GM12801 (cell line): ENCODE results near the gene TTC34.

Source experiments
- TF ChIP-seq, protein P1 (sequence below): IDR thresholded peaks from one replicate; pipeline ENCODE4 v1.5.1; 2011; ENCODE audit warnings: control low read depth; ENCODE audit not compliant: insufficient read length; ENCODE audit errors: extremely low read depth

Gene TTC34

DNA sequence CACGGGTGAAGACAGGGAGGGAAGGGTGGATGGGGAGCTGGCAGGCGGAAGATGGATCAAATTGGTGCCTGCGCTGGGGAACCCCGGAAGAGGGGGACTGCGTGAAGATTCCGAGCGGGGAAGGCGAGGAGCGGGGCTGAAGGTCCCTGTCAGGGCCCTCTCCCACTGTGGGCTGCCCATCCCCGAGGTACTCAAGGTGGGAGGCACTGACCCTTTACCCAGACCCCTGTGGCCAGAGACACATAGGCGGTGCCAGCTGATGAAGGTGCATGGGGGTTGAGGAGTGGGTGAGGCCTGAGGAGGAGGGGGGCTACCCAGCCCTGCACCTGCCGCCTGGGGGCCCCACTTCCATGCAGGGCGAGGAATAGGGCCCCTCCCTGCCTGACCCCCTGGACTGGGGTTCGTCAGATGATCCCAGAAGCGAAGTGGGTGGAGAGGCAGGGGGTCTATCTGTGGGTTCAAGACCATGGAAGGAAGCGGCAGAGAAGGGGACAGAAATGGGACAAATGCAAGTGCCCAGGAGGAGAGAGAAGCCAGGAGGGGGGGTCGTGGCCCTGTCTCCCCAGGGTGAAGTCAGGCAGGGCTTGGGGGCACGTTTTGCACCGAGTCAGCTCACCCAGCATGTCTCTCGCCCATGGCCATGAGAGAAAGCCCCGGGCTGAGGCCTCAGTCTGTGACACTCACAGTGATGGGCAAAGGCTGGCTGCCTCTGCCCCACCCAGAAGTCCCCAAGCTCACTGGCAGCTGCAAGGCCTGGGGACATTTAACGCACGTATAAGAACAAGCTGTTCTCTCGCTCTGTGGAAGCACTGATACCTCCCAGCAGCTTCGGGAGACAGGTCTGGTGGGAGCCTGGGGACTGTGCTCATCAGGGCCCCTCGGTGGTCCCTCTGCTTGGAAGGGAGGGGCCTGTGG, 161.6 kb downstream of the TTC34 start:
- TF ChIP-seq, protein P1, sequence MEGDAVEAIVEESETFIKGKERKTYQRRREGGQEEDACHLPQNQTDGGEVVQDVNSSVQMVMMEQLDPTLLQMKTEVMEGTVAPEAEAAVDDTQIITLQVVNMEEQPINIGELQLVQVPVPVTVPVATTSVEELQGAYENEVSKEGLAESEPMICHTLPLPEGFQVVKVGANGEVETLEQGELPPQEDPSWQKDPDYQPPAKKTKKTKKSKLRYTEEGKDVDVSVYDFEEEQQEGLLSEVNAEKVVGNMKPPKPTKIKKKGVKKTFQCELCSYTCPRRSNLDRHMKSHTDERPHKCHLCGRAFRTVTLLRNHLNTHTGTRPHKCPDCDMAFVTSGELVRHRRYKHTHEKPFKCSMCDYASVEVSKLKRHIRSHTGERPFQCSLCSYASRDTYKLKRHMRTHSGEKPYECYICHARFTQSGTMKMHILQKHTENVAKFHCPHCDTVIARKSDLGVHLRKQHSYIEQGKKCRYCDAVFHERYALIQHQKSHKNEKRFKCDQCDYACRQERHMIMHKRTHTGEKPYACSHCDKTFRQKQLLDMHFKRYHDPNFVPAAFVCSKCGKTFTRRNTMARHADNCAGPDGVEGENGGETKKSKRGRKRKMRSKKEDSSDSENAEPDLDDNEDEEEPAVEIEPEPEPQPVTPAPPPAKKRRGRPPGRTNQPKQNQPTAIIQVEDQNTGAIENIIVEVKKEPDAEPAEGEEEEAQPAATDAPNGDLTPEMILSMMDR, result no peak

DNA sequence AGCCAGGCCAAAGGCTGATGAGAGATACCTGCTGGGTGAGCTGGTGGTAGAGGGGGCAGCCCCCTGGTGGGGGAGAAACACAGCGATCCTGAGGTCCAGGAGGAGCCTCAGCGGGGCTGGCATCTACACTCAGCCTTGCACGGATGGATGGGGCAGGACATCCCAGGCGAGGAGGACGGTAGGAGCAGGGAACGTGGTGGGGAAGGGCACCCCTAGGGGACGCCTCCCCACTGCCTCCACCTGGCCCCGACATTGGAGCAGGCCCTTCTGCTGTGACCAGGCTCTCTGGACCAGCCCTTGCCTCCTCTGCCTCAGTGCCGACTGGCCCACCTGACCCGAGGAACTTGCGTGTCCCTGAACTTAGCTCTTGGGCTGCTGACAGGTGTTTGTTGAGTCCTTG, 162.3 kb downstream of the TTC34 start:
- TF ChIP-seq, protein P1, result no peak

DNA sequence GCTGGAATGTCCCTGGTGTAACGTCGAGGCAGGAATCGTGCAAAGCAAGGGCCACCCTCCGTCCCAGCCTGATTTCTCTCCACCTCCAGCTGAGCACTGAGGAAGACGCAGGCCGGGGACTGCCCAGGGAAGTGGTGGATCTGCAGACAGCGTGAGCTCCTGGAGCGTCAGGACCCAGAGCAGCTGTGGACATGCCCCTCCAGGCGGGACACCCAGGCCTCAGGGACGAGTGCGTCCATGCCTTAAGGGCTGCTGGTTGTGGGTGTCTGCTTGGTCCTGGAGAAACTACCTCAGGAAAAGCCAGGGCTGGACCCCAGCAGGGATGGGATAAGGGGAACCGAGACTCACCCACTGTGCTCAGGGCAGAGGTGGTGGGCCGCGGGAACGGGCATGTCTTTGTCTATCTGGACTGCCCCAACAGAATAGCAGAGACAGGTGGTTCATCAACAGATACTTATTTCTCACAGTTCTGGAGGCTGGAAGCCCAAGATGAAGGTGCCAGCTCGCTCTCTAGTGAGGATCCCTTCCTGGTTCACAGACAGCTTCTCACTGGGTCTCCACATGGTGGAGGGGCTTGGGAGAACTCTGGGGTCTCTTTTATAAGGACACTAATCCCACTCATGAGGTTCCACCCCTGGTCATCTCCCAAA, 162.9 kb downstream of the TTC34 start:
- TF ChIP-seq, protein P1, result no peak

DNA sequence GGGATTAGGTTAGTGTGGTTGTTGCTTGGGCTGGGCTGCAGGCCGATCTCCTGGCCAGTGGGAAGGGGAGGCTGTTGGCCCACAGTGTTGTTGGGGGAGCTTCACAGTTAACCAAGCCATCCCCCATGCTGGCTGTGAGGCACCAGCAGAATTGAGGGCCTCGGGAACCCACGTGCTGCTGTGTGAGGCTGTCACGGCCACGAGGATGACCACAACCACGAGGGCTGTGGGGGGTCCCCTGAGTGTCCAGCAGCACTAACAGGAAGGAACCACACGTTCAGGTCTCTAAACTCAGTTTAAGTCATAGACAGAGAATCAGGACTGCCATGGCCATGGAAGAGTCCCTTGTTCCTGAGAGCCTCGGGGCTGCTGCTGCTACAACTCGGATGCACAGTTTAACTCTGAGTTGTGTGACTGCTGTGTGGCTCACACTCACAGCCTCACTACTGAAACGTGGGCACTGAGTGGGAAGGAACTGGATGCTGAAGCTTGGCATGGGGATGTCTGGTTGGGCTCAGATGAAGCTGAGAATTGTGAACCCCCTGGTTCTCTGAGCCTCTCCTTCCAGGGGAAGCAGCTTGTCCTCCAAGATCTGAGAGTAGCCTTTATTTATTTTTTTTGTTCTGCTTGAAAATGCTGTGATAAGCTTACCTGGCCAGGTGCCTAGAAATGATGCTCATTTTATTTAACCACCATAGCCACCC, 163.9 kb downstream of the TTC34 start:
- TF ChIP-seq, protein P1, result no peak

DNA sequence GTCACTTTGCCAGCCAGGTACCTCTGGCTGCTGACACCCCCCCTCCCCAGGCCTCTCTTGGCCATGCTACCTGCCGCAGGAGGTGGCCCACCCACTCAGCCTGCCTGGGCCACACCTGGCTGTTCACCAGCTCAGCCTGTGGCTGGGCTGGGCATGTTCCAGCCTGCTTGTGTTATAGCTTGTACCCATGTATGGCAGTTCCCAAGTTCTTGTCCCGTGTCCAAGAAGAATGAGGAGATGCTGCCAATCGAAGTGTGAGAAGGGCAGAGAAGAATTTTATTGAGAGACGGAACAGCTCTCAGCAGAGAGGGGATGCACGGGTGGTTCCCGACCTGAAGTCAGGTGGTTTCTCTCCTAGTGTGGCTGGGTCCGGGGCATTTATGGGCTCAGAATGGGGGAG, 164.8 kb downstream of the TTC34 start:
- TF ChIP-seq, protein P1, result no peak

DNA sequence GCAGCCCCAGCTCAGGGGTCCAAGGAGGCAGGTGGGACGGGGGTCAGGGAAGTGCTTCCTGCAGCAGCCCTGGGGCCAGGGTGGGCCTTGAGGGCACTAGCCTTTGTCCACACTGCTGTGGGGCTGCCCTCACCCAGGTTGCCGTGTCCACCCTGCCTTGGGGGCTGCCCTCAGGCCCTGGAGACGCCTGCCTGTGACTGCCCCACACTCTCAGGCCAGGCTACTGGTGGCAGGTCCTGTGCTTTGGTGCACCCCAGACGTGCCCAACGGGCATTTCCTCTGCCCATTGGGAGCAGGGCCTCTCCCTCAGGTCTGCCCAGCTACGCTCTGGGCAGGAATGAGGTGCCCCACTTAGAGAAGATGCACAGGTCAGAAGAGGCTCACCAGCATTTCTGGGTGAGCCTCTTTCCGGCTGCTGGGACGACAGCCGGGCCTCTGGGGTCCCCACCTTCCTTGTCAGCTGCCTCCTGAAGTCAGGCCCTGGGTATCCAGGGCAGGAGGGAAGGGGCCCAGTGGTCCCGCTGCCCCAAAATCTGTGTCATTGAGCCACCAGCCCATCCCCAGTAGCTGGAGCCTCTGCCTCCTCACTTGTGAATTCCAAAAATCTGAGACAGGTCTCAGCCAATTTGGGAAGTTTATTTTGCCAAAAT, 166.0 kb downstream of the TTC34 start:
- TF ChIP-seq, protein P1, result no peak

DNA sequence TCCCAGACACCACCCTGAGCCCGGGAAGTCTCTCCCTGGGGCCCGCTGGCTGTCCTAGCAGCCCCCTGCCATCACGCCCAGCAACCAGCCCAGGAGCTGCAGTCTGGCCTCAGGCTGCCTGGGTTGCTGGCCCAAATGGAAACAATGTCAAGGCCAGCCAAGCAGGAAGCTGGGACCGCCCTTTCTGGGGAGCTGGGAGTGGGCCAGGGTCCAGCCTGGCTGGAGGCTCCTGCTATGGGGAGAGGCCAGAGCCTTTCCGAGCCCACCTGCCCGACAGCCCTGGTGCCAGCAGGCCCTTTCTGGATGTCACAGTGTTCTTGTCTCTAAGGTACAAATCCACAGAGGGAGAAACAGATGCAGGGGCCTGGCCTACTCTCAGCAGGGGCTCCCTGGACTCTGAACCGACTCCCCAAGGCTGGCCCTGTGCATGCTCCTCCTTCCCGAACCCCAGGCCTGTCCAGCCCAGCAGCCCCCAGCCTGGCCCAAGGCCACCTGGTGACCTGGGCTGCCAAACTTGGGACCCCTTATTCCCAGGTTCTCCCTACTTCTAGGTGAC, 167.5 kb downstream of the TTC34 start:
- TF ChIP-seq, protein P1, result no peak
